SK-N-MC (cell line): ENCODE measurements around the gene PRR35.

Source experiments
- EZH2 ChIP-seq: fragments of 200-600 bp; sonication (generic); IDR thresholded peaks from one replicate; pipeline ENCODE4 v1.6.1; 2017; ENCODE audit warnings: antibody characterized with exemption
- POLR2AphosphoS5 ChIP-seq: IDR thresholded peaks from 2 replicates; pipeline ENCODE4 v1.6.1; 2012; ENCODE audit warnings: mild to moderate bottlenecking, low read depth, low read length, borderline replicate concordance

DNA sequence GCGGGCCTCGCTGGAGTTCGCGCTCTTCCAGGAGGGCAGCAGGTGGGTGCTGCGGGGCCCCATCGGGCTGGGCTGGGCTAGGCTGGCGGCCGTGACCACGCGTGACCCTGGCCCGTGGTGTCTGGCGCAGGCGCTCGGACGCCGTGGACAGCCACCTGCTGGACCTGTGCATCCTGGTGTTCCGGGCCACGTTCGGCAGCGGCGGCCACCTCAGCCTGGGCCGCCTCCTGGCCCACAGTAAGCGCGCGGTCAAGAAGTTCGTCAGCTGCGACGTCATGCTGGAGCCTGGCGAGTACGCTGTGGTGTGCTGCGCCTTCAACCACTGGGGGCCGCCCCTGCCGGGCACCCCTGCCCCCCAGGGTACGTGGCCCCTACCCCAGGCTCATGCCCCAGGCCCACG, 8.0 kb upstream of the PRR35 start:
- TF ChIP-seq EZH2 (no peak), POLR2AphosphoS5 (no peak)
